Liver (tissue), 9 donors: ENCODE results near the gene ELAVL2. TPM values are rescaled to one million over a fixed set of nuclear protein-coding genes. Genes with fewer than 3 reads are reported as not detected.

Experiments
- DNase-seq: peaks from one replicate; pipeline ENCODE4 v3.0.0-alpha.2; 2017; ENCODE audit warnings: low spot score
- H3K27ac ChIP-seq, 2 donors: one replicate each; pipeline ENCODE4 v1.7.0; 2013; ENCODE audit warnings: inconsistent platforms in 2 of 2, low read length in 2 of 2, control low read depth in 1 of 2, low read depth in 1 of 2, mild to moderate bottlenecking in 1 of 2
- H3K27me3 ChIP-seq, 4 donors: one replicate each; pipeline versions ENCODE4 v1.6.1 to v1.7.0; 2013; ENCODE audit warnings: low read length in 3 of 4, inconsistent platforms in 1 of 4, mild to moderate bottlenecking in 1 of 4, moderate library complexity in 1 of 4; ENCODE audit not compliant: control insufficient read depth in 4 of 4, insufficient read depth in 4 of 4
- H3K36me3 ChIP-seq, 4 donors: one replicate each; pipeline versions ENCODE4 v1.6.1 to v1.7.0; 2013; ENCODE audit warnings: low read length in 3 of 4, mild to moderate bottlenecking in 3 of 4, low read depth in 1 of 4, moderate library complexity in 1 of 4; ENCODE audit not compliant: control insufficient read depth in 4 of 4, insufficient read depth in 3 of 4
- H3K4me1 ChIP-seq, 4 donors: one replicate each; pipeline versions ENCODE4 v1.6.1 to v1.7.0; 2013; ENCODE audit warnings: low read length in 3 of 4, mild to moderate bottlenecking in 3 of 4, moderate library complexity in 1 of 4; ENCODE audit not compliant: control insufficient read depth in 4 of 4, insufficient read depth in 4 of 4
- H3K4me3 ChIP-seq, 3 donors: one replicate each; pipeline versions ENCODE4 v1.6.1 to v1.7.0; 2013; ENCODE audit warnings: low read length in 3 of 3, control low read depth in 1 of 3, low read depth in 1 of 3, mild to moderate bottlenecking in 1 of 3
- H3K9ac ChIP-seq, 2 donors: one replicate each; pipeline ENCODE4 v1.7.0; 2013; ENCODE audit warnings: low read length in 2 of 2, mild to moderate bottlenecking in 2 of 2, moderate library complexity in 2 of 2, control low read depth in 1 of 2, low read depth in 1 of 2
- H3K9me3 ChIP-seq, 4 donors: one replicate each; pipeline versions ENCODE4 v1.6.1 to v1.7.0; 2013; ENCODE audit warnings: low read length in 3 of 4; ENCODE audit not compliant: control insufficient read depth in 4 of 4
- ATF3 ChIP-seq: IDR thresholded peaks from 2 replicates; pipeline ENCODE4 v1.6.1; 2016; ENCODE audit warnings: antibody characterized with exemption
- CTCF ChIP-seq: fragments of 150-350 bp; IDR thresholded peaks from 2 replicates; pipeline ENCODE4 v1.5.1; 2017; ENCODE audit warnings: improper control_type of control experiment, low read depth, low read length; ENCODE audit not compliant: missing input control
- EGR1 ChIP-seq, 2 donors: IDR thresholded peaks; 2 replicates each; pipeline ENCODE4 v1.6.1; 2016 to 2018; ENCODE audit warnings: antibody characterized with exemption in 2 of 2, low read depth in 2 of 2
- FOXA2 ChIP-seq: IDR thresholded peaks from 2 replicates; pipeline ENCODE4 v1.6.1; 2016; ENCODE audit warnings: antibody characterized with exemption
- GABPA ChIP-seq, 2 donors: IDR thresholded peaks in 1 of 2; conservative IDR thresholded peaks in 1 of 2; 2 replicates each; pipeline ENCODE4 v1.6.1; 2016; ENCODE audit warnings: antibody characterized with exemption in 2 of 2, mild to moderate bottlenecking in 1 of 2, moderate library complexity in 1 of 2
- HNF4A ChIP-seq, 2 donors: conservative IDR thresholded peaks; 2 replicates each; pipeline ENCODE4 v1.6.1; 2016; ENCODE audit warnings: antibody characterized with exemption in 2 of 2, mild to moderate bottlenecking in 2 of 2
- JUND ChIP-seq, 2 donors: IDR thresholded peaks; 2 replicates each; pipeline ENCODE4 v1.6.1; 2016; ENCODE audit warnings: antibody characterized with exemption in 2 of 2
- NR2F2 ChIP-seq: IDR thresholded peaks from 2 replicates; pipeline ENCODE4 v1.6.1; 2016; ENCODE audit warnings: antibody characterized with exemption
- RAD21 ChIP-seq, 2 donors: IDR thresholded peaks; 2 replicates each; pipeline ENCODE4 v1.6.1; 2016; ENCODE audit warnings: antibody characterized with exemption in 2 of 2, mild to moderate bottlenecking in 2 of 2
- REST ChIP-seq: IDR thresholded peaks from 2 replicates; pipeline ENCODE4 v1.6.1; 2016; ENCODE audit warnings: antibody characterized with exemption, mild to moderate bottlenecking
- RXRA ChIP-seq, 2 donors: IDR thresholded peaks; 2 replicates each; pipeline ENCODE4 v1.6.1; 2017 to 2018; ENCODE audit warnings: antibody characterized with exemption in 2 of 2, mild to moderate bottlenecking in 1 of 2
- SP1 ChIP-seq: IDR thresholded peaks from 2 replicates; pipeline ENCODE4 v1.6.1; 2018; ENCODE audit warnings: antibody characterized with exemption, mild to moderate bottlenecking
- YY1 ChIP-seq: IDR thresholded peaks from 2 replicates; pipeline ENCODE4 v1.6.1; 2016; ENCODE audit warnings: antibody characterized with exemption, mild to moderate bottlenecking
- ZBTB33 ChIP-seq: IDR thresholded peaks from 2 replicates; pipeline ENCODE4 v1.6.1; 2016; ENCODE audit warnings: antibody characterized with exemption
- WGBS: extraction: QIAGEN DNeasy Blood & Tissue Kit; methylation state at CpG from one replicate; pipeline ENCODE4 v1.1.7; 2013; 5-methylcytosine and 5-hydroxymethylcytosine counted together
- polyA plus RNA-seq, 2 donors: library from polyadenylated mRNA; stranded (reverse) in 1 of 2; unstranded in 1 of 2; fragments of 200-250 nt in 1 of 2; fragments of >200 nt in 1 of 2; fragmentation: Nextera tagmentation in 1 of 2; extraction: Ambion mirVana in 1 of 2; gene quantifications; one replicate each; pipeline versions ENCODE4 v1.2.1 to v1.2.3, GENCODE V29; 2013 to 2015
- total RNA-seq, 2 donors: library from RNA; depleted of rRNA; stranded (reverse); fragments of >200 nt; gene quantifications; one replicate each; pipeline ENCODE4 v1.2.3, GENCODE V29; 2014
- donor health status: healthy.
- donor health status: healthy.
- donor health status: healthy.
- donor health status: healthy.
- donor health status: healthy.

The ELAVL2 gene
- total and polyA plus RNA-seq, 4 donors, result 0.19 TPM; not detected in 3

- no peak for DNase-seq
- H3K27ac ChIP-seq, result no peak overlapping the region
- H3K27me3 ChIP-seq, result peaks cover 0 to 3% (median under 1%) of the 10 kb centered on the region in 4 donors
- TF ChIP-seq GABPA (IDR thresholded peaks at IDR 0.05 in 1 of 2, conservative IDR thresholded peaks at IDR 0.05 in 1 of 2), result no peak
- no peak for TF ChIP-seq ATF3
- no peak for TF ChIP-seq NR2F2
- TF ChIP-seq FOXA2, result no peak
- WGBS, result 76% methylated on average over 3 of the region's 3 CpGs
- no peaks in the 10 kb centered on the region for H3K9me3 ChIP-seq
- H3K4me3 ChIP-seq, result no peak overlapping the region
- no peak overlapping the region for H3K9ac ChIP-seq
- H3K4me1 ChIP-seq, result no peaks in the 10 kb centered on the region
- no peaks in the 10 kb centered on the region for H3K36me3 ChIP-seq
Measured at GRCh38 chr9:23750808-23751207, 75.2 kb downstream of the ELAVL2 start.

GRCh38 chr9:23747088-23748075 is 78.7 kb downstream of the ELAVL2 start:
- no peak for TF ChIP-seq EGR1 (IDR thresholded peaks at IDR 0.05; ENCODE audit: low read depth in 2 of 2)
- no peak for TF ChIP-seq ATF3
- TF ChIP-seq CTCF, result no peak
- TF ChIP-seq SP1, result no peak
- TF ChIP-seq JUND (IDR thresholded peaks at IDR 0.05), result no peak
- TF ChIP-seq RXRA (IDR thresholded peaks at IDR 0.05), result no peak
- TF ChIP-seq RAD21 (IDR thresholded peaks at IDR 0.05), result no peak
- TF ChIP-seq YY1, result no peak
- no peak for TF ChIP-seq REST
- TF ChIP-seq ZBTB33, result no peak
- TF ChIP-seq HNF4A (conservative IDR thresholded peaks at IDR 0.05), result no peak
- TF ChIP-seq FOXA2, result no peak
- Histone ChIP-seq H3K4me3 (no peak overlapping the region), H3K36me3 (no peaks in the 10 kb centered on the region), H3K27me3 (peaks cover 0 to 6% (median 1%) of the 10 kb centered on the region in 4 donors), H3K27ac (no peak overlapping the region), H3K4me1 (no peaks in the 10 kb centered on the region), H3K9ac (no peak overlapping the region), H3K9me3 (no peaks in the 10 kb centered on the region)
- WGBS, result 66% methylated on average over 5 of the region's 5 CpGs
- DNase-seq, result no peak
